HG02870 (cell line): ENCODE measurements around the gene CFAP97.

Experiments
- ATAC-seq: cut with Tn5 transposase; IDR thresholded peaks from one replicate; pipeline ENCODE4 v1.9.1; 2021; ENCODE audit warnings: mild to moderate bottlenecking, moderate library complexity; ENCODE audit not compliant: unreplicated experiment

Gene CFAP97

DNA sequence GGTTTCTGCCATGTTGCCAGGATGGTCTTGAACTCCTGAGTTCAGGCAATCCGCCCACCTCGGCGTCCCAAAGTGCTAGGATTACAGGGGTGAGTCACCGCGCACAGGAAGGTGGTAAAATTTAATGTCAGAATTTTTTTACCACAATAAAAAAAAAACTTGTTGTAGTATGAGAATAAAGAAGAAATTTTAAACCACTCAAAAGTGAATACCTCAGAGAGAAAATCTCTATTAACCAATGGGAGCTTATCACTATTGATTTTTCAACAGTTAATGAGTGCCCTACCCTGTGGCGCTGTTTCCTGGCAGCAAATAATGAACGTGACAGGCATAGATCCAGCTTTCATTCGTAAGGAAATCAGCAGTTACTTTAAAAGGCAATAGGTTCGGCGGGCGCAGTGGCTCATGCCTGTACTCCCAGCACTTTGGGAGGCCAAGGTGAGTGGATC, 93.4 kb downstream of the CFAP97 start:
- ATAC-seq = no peak

DNA sequence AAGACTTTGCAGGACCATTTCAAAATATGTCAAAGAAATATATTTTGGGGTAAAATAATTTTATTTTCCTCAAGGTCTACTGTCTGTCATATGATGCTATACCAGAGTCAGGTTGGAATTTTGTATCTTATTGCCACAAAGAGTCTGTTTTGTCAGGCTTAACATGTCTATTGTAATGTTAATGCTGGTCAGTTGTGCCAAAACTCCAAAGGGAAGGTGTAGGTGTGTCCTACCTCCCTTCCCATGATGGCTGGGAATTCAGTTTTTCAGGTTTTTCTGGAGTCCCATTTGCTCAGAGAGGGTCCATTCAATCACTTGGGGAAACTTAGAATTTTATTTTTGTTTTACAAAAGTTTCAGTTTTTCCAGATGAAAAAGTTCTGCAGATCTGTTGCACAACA, 94.1 kb downstream of the CFAP97 start:
- no peak for ATAC-seq
